ENCODE measurements around the gene ASIC4. TPM values are rescaled to one million over a fixed set of nuclear protein-coding genes. Genes with fewer than 3 reads are reported as not detected.

ASIC4 gene
- total and polyA plus RNA-seq, 2 of the 13 experiments (the other 11 are each of a cell fraction or from before 2014, with no cell fraction given), result 0.03 TPM; not detected in 1

- TF ChIP-seq, protein P1, sequence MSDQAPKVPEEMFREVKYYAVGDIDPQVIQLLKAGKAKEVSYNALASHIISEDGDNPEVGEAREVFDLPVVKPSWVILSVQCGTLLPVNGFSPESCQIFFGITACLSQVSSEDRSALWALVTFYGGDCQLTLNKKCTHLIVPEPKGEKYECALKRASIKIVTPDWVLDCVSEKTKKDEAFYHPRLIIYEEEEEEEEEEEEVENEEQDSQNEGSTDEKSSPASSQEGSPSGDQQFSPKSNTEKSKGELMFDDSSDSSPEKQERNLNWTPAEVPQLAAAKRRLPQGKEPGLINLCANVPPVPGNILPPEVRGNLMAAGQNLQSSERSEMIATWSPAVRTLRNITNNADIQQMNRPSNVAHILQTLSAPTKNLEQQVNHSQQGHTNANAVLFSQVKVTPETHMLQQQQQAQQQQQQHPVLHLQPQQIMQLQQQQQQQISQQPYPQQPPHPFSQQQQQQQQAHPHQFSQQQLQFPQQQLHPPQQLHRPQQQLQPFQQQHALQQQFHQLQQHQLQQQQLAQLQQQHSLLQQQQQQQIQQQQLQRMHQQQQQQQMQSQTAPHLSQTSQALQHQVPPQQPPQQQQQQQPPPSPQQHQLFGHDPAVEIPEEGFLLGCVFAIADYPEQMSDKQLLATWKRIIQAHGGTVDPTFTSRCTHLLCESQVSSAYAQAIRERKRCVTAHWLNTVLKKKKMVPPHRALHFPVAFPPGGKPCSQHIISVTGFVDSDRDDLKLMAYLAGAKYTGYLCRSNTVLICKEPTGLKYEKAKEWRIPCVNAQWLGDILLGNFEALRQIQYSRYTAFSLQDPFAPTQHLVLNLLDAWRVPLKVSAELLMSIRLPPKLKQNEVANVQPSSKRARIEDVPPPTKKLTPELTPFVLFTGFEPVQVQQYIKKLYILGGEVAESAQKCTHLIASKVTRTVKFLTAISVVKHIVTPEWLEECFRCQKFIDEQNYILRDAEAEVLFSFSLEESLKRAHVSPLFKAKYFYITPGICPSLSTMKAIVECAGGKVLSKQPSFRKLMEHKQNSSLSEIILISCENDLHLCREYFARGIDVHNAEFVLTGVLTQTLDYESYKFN (CRISPR knock-in tag; conservative IDR thresholded peaks at IDR 0.05), result peak; percentile 77
- no peak for TF ChIP-seq EEA1 (CRISPR knock-in tag; IDR thresholded peaks at IDR 0.05; ENCODE audit: borderline replicate concordance)
- TF ChIP-seq NFIB (CRISPR knock-in tag; IDR thresholded peaks at IDR 0.05; ENCODE audit: borderline replicate concordance), result no peak
- TF ChIP-seq ZFP41 (CRISPR knock-in tag; IDR thresholded peaks at IDR 0.05; ENCODE audit: borderline replicate concordance), result no peak
- TF ChIP-seq TEAD3 (CRISPR knock-in tag; optimal IDR thresholded peaks at IDR 0.05; ENCODE audit: borderline replicate concordance), result no peak
- no peak for TF ChIP-seq ZNF383 (CRISPR knock-in tag; IDR thresholded peaks at IDR 0.05; ENCODE audit: borderline replicate concordance)
- no peak for TF ChIP-seq EHMT2 (IDR thresholded peaks at IDR 0.05; ENCODE audit: borderline replicate concordance, low read depth, low read length)
- TF ChIP-seq ZBTB46 (CRISPR knock-in tag; IDR thresholded peaks at IDR 0.05; ENCODE audit: borderline replicate concordance), result 0 out of 2 replicates have a peak, but pooled peaks have one; percentile 49
- no peak for TF ChIP-seq ZNF670 (CRISPR knock-in tag; IDR thresholded peaks at IDR 0.05; ENCODE audit: borderline replicate concordance)
- TF ChIP-seq, protein P2, sequence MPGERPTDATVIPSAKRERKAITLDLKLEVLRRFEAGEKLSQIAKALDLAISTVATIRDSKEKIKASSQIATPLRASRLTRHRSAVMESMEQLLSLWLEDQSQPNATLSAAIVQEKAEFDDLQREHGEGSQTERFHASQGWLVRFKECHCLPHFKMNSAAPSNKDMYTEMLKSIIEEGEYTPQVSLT (CRISPR knock-in tag; IDR thresholded peaks at IDR 0.05; ENCODE audit: borderline replicate concordance, low read depth), result no peak
- no peak for TF ChIP-seq ATF7 (IDR thresholded peaks at IDR 0.05)
- TF ChIP-seq ATF7 (CRISPR knock-in tag; IDR thresholded peaks at IDR 0.05), result no peak
- 0 out of 2 replicates have a peak, but pooled peaks have one; percentile 37 for TF ChIP-seq ZNF570 (CRISPR knock-in tag; IDR thresholded peaks at IDR 0.05; ENCODE audit: borderline replicate concordance)
- peak; percentile 77 for TF ChIP-seq TFAP4 (IDR thresholded peaks at IDR 0.05; ENCODE audit: borderline replicate concordance, low read depth)
- TF ChIP-seq FOXO4 (CRISPR knock-in tag; conservative IDR thresholded peaks at IDR 0.05), result no peak
- no peak for TF ChIP-seq E2F1 (CRISPR knock-in tag; IDR thresholded peaks at IDR 0.05)
- no peak for TF ChIP-seq ZNF382 (CRISPR knock-in tag; IDR thresholded peaks at IDR 0.05; ENCODE audit: borderline replicate concordance)
- TF ChIP-seq NFATC3 (CRISPR knock-in tag; IDR thresholded peaks at IDR 0.05), result no peak
- TF ChIP-seq ATF1 (CRISPR knock-in tag; IDR thresholded peaks at IDR 0.05), result no peak
Measured at GRCh38 chr2:219512524-219513216, 1.6 kb upstream of the ASIC4 start (continued).

All from HepG2 (cell line).